ENCODE measurements around the gene RAPGEF2. TPM values are rescaled to one million over a fixed set of nuclear protein-coding genes. Genes with fewer than 3 reads are reported as not detected.

The RAPGEF2 gene
- total RNA-seq, 1 donor from 2014 or later, result 31.0 TPM

DNA sequence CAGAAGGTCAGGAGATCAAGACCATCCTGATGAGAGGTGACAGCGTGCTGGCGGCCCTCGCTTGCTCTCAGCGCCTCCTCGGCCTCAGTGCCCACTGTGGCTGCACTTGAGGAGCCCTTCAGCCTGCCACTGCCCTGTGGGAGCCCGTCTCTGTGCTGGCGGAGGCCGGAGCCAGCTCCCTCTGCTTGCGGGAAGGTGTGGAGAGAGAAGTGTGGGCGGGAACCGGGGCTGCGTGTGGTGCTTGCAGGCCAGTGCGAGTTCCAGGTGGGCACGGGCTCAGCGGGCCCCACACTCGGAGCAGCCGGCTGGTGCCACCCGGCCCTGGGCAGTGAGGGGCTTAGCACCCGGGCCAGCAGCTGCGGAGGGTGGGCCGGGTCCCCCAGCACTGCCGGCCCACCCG is 286.9 kb downstream of the RAPGEF2 start:
- no peak overlapping the region for H3K27ac Mint-ChIP-seq (ENCODE audit: unreplicated experiment)
- H3K36me3 Mint-ChIP-seq (ENCODE audit: low read depth), result peaks cover 13% of the 10 kb centered on the region
- H3K9me3 Mint-ChIP-seq (ENCODE audit: low read depth), result peaks cover 27% of the 10 kb centered on the region
- DNase-seq (ENCODE audit: low spot score), result no peak
- H3K27me3 Mint-ChIP-seq (ENCODE audit: low read depth), result no peaks in the 10 kb centered on the region
- TF ChIP-seq, protein P1, sequence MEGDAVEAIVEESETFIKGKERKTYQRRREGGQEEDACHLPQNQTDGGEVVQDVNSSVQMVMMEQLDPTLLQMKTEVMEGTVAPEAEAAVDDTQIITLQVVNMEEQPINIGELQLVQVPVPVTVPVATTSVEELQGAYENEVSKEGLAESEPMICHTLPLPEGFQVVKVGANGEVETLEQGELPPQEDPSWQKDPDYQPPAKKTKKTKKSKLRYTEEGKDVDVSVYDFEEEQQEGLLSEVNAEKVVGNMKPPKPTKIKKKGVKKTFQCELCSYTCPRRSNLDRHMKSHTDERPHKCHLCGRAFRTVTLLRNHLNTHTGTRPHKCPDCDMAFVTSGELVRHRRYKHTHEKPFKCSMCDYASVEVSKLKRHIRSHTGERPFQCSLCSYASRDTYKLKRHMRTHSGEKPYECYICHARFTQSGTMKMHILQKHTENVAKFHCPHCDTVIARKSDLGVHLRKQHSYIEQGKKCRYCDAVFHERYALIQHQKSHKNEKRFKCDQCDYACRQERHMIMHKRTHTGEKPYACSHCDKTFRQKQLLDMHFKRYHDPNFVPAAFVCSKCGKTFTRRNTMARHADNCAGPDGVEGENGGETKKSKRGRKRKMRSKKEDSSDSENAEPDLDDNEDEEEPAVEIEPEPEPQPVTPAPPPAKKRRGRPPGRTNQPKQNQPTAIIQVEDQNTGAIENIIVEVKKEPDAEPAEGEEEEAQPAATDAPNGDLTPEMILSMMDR (IDR thresholded peaks at IDR 0.05), result no peak
- no peak overlapping the region for H3K4me3 Mint-ChIP-seq (ENCODE audit: unreplicated experiment)
- peaks cover 45% of the 10 kb centered on the region for H3K4me1 Mint-ChIP-seq (ENCODE audit: low read depth)

DNA sequence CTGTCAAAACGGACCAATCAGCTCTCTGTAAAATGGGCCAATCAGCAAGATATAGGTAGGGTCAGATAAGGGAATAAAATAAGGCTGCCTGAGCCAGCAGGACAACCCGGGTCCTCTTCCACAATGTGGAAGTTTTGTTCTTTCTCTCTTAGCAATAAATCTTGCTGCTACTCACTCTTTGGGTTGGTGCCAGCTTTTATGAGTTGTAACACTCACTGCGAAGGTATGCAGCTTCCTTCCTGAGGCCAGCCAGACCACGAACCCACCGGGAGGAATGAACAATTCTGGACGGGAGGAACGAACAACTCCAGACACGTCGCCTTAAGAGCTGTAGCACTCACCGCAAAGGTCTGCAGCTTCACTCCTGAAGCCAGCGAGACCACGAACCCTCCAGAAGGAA is 287.8 kb downstream of the RAPGEF2 start:
- Mint-ChIP-seq H3K27me3 (ENCODE audit: low read depth) (no peaks in the 10 kb centered on the region), H3K36me3 (ENCODE audit: low read depth) (peaks cover 13% of the 10 kb centered on the region), H3K27ac (ENCODE audit: unreplicated experiment) (peak overlapping the region; percentile 97), H3K4me1 (ENCODE audit: low read depth) (peaks cover 44% of the 10 kb centered on the region), H3K9me3 (ENCODE audit: low read depth) (peaks cover 27% of the 10 kb centered on the region), H3K4me3 (ENCODE audit: unreplicated experiment) (peak overlapping the region; percentile 52)
- no peak for DNase-seq (ENCODE audit: low spot score)
- TF ChIP-seq, protein P1 (IDR thresholded peaks at IDR 0.05), result no peak

DNA sequence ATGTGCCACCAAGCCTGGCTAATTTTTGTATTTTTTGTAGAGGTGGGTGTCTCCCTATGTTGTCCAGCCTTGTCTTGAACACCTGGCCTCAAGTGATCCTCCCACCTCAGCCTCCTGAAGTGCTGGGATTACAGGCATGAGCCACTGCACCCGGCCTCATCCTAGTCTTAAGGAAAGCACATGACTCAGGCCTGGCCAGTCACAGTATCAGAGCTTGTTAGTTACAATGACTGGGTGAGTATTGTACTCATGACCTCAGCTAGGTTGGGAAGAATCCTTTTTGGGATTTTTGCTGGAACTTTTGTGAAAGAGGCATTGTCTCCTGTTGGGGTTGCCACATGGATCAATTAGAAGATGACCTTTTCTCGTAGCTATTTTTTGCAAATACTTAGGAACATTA is 292.8 kb downstream of the RAPGEF2 start:
- Mint-ChIP-seq H3K36me3 (ENCODE audit: low read depth) (peaks cover 2% of the 10 kb centered on the region), H3K4me1 (ENCODE audit: low read depth) (peaks cover 63% of the 10 kb centered on the region), H3K27me3 (ENCODE audit: low read depth) (no peaks in the 10 kb centered on the region), H3K4me3 (ENCODE audit: unreplicated experiment) (no peak overlapping the region), H3K27ac (ENCODE audit: unreplicated experiment) (peak overlapping the region; percentile 22), H3K9me3 (ENCODE audit: low read depth) (peaks cover 6% of the 10 kb centered on the region)
- TF ChIP-seq, protein P1 (IDR thresholded peaks at IDR 0.05), result no peak
- no peak for DNase-seq (ENCODE audit: low spot score)

DNA sequence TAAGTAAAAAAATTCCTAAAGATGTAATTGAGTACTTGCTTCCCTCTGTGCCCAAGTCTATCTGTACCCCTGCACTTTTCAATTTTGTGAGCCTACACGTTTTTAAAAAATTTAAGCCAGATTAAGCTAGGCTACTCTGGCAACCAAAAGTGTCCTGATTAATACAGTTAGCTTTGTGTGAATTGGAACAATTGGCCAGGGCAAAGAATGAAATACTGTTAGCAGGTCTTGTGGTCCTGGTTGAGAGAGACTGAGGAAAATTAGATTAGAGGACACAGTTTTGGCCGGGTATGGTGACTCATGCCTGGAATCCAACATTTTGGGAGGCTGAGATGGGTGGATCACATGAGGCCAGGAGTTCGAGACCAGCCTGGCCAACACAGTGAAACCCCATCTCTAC is 293.3 kb downstream of the RAPGEF2 start:
- Mint-ChIP-seq H3K27me3 (ENCODE audit: low read depth) (no peaks in the 10 kb centered on the region), H3K27ac (ENCODE audit: unreplicated experiment) (no peak overlapping the region), H3K9me3 (ENCODE audit: low read depth) (peaks cover 4% of the 10 kb centered on the region), H3K4me3 (ENCODE audit: unreplicated experiment) (no peak overlapping the region), H3K36me3 (ENCODE audit: low read depth) (peaks cover 2% of the 10 kb centered on the region), H3K4me1 (ENCODE audit: low read depth) (peaks cover 63% of the 10 kb centered on the region)
- TF ChIP-seq, protein P1 (IDR thresholded peaks at IDR 0.05), result no peak
- DNase-seq (ENCODE audit: low spot score), result no peak

DNA sequence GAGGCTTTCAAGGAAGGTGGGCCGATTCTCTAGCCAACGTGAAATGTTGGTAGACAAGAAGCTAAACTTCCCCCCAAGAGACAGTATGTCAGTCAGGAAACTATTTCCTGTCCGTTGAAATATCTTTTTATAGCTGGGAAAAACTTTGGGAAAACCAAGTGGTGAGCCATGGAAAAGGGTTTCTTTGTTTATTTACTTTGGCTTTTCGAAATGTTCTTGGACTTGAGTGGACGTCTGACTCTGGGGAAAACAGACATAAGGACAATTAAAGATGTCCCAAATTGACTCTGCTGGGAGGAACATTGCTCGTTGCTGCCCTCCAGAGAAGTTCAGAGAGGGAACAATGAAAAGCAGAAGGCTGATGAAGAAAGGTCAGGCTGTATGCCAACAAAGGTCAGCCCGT is 295.4 kb downstream of the RAPGEF2 start:
- H3K27ac Mint-ChIP-seq (ENCODE audit: unreplicated experiment), result peak overlapping the region; percentile 70
- no peak overlapping the region for H3K4me3 Mint-ChIP-seq (ENCODE audit: unreplicated experiment)
- H3K36me3 Mint-ChIP-seq (ENCODE audit: low read depth), result no peaks in the 10 kb centered on the region
- DNase-seq (ENCODE audit: low spot score), result no peak
- no peaks in the 10 kb centered on the region for H3K27me3 Mint-ChIP-seq (ENCODE audit: low read depth)
- TF ChIP-seq, protein P1 (IDR thresholded peaks at IDR 0.05), result peak; percentile 58
- H3K9me3 Mint-ChIP-seq (ENCODE audit: low read depth), result no peaks in the 10 kb centered on the region
- peaks cover 59% of the 10 kb centered on the region for H3K4me1 Mint-ChIP-seq (ENCODE audit: low read depth)
